ENCODE results near the gene COASY.

- TF ChIP-seq CTCF (IDR thresholded peaks at IDR 0.05) = no peak
- no peak for TF ChIP-seq POLR2A (IDR thresholded peaks at IDR 0.05)
Measured at GRCh38 chr17:42526031-42526444, 35.9 kb upstream of the COASY start.

Data from prostate gland (tissue), 2 donors.